HepG2 (cell line): ENCODE results near the gene E2F3. TPM values are rescaled to one million over a fixed set of nuclear protein-coding genes. Genes with fewer than 3 reads are reported as not detected.
A peak's percentile ranks its signal among the peaks of the same experiment; 100 is the strongest.

Experiments
- ADNP ChIP-seq: sonication (generic); formaldehyde crosslinking; IDR thresholded peaks from 2 replicates; pipeline ENCODE4 v1.4.0; 2020; ENCODE audit warnings: missing genetic modification reagents
- AKAP8 ChIP-seq: sonication (generic); formaldehyde crosslinking; IDR thresholded peaks from 2 replicates; pipeline ENCODE4 v1.5.1; 2020; ENCODE audit warnings: mild to moderate bottlenecking, missing genetic modification reagents
- ASH2L ChIP-seq: fragments of 300-600, 200-600 bp; sonication (generic); IDR thresholded peaks from 2 replicates; pipeline ENCODE4 v1.7.0; 2017; ENCODE audit warnings: low read depth, mild to moderate bottlenecking, moderate library complexity, mixed read lengths, low read length; ENCODE audit not compliant: insufficient read length
- IRF1 ChIP-seq: sonication (generic); formaldehyde crosslinking; IDR thresholded peaks from 2 replicates; pipeline ENCODE4 v1.4.0; 2020; ENCODE audit warnings: low read depth, mild to moderate bottlenecking, missing genetic modification reagents
- JARID2 ChIP-seq: sonication (generic); formaldehyde crosslinking; IDR thresholded peaks from 2 replicates; pipeline ENCODE4 v1.8.1; 2023; ENCODE audit warnings: missing genetic modification reagents, inconsistent platforms; ENCODE audit not compliant: insufficient replicate concordance
- NR2F1 ChIP-seq, 2 experiments: fragments of 450-650 bp in 1 of 2; formaldehyde crosslinking in 1 of 2; IDR thresholded peaks; 2 replicates each; pipeline versions ENCODE4 v1.5.0 to v1.6.1; 2016 to 2020; ENCODE audit warnings: mild to moderate bottlenecking in 1 of 2, missing compliant biosample characterization in 1 of 2, missing genetic modification reagents in 1 of 2, moderate library complexity in 1 of 2
- PRDM15 ChIP-seq: sonication (generic); formaldehyde crosslinking; IDR thresholded peaks from 2 replicates; pipeline ENCODE4 v1.4.0; 2020; ENCODE audit warnings: missing genetic modification reagents
- TFE3 ChIP-seq: IDR thresholded peaks from 2 replicates; pipeline ENCODE4 v1.6.1; 2016
- TRAFD1 ChIP-seq: sonication (generic); formaldehyde crosslinking; IDR thresholded peaks from 2 replicates; pipeline ENCODE4 v1.5.1; 2020; ENCODE audit warnings: missing genetic modification reagents, mild to moderate bottlenecking, borderline replicate concordance
- ZBTB1 ChIP-seq: sonication (generic); formaldehyde crosslinking; IDR thresholded peaks from 2 replicates; pipeline ENCODE4 v1.4.0; 2020; ENCODE audit warnings: missing genetic modification reagents, borderline replicate concordance
- ZNF670 ChIP-seq: sonication (generic); formaldehyde crosslinking; IDR thresholded peaks from 2 replicates; pipeline ENCODE4 v1.8.0; 2022; ENCODE audit warnings: mild to moderate bottlenecking, missing genetic modification reagents, borderline replicate concordance
- ZNF687 ChIP-seq: sonication (generic); formaldehyde crosslinking; IDR thresholded peaks from 2 replicates; pipeline ENCODE4 v1.5.1; 2020; ENCODE audit warnings: mild to moderate bottlenecking, missing genetic modification reagents, moderate library complexity
- polyA plus RNA-seq, 8 experiments: library from polyadenylated mRNA; depleted of rRNA in 3 of 8; stranded (reverse) in 7 of 8; unstranded in 1 of 8; fragments of >200 nt; fragmentation: Illumina TruSeq in 4 of 8; extraction: Trizol in 4 of 8; gene quantifications; 2 replicates each; pipeline versions ENCODE4 v1.2.1 to v1.2.3, GENCODE V29; 2011 to 2016; ENCODE audit warnings: low read depth in 4 of 8, missing spikeins in 1 of 8, mixed read lengths in 1 of 8; ENCODE audit not compliant: insufficient read depth in 1 of 8
- total RNA-seq, 5 experiments: library from RNA; depleted of rRNA; stranded (reverse); fragments of >200 nt; fragmentation: Illumina TruSeq; extraction: Trizol; gene quantifications; 2 replicates each; pipeline ENCODE4 v1.2.3, GENCODE V29; 2016; ENCODE audit warnings: low read depth in 1 of 5

The E2F3 gene
- total and polyA plus RNA-seq, 2 of the 13 experiments (the other 11 are each of a cell fraction or from before 2014, with no cell fraction given): 8.5 to 12.7 TPM

- no peak for TF ChIP-seq PRDM15 (CRISPR knock-in tag)
- TF ChIP-seq TRAFD1 (CRISPR knock-in tag): no peak
- no peak for TF ChIP-seq ADNP
- peak; percentile 1; the same call in 1 of the 2 replicates for TF ChIP-seq TFE3
- no peak for TF ChIP-seq NR2F1 (CRISPR knock-in tag; IDR thresholded peaks at IDR 0.05)
- no peak for TF ChIP-seq ZBTB1 (CRISPR knock-in tag)
- TF ChIP-seq IRF1 (CRISPR knock-in tag): no peak
- peak; percentile 4; the same call in 1 of the 2 replicates for TF ChIP-seq ZNF687 (CRISPR knock-in tag)
- no peak for TF ChIP-seq JARID2 (CRISPR knock-in tag)
- TF ChIP-seq ZNF670: no peak; the same call in 1 of the 2 replicates
- no peak for TF ChIP-seq AKAP8 (CRISPR knock-in tag)
- peak; percentile 44 for TF ChIP-seq ASH2L
These were observed 2.3 kb downstream of the E2F3 start (continued) for GRCh38 chr6:20403766-20404640.
